AG04450 (cell line): Measurements from ENCODE around the gene ASCL2. TPM values are rescaled to one million over a fixed set of nuclear protein-coding genes. Genes with fewer than 3 reads are reported as not detected.

Source experiments
- CTCF ChIA-PET: fragments of 300-600, 350-600 bp; formaldehyde crosslinking; extraction: SDS; loops from one replicate; lab custom pipeline; 2022; ENCODE audit warnings: antibody characterized with exemption, inconsistent platforms; lab: Charles Lee
- POLR2A ChIA-PET: fragments of 350-600 bp; formaldehyde crosslinking; extraction: SDS; loops from one replicate; lab custom pipeline; 2021; ENCODE audit warnings: antibody characterized with exemption, inconsistent platforms; lab: Yijun Ruan, JAX
- DNase-seq: peaks from one replicate; pipeline ENCODE4 v3.0.0-alpha.2; 2011; ENCODE audit warnings: low read depth, low spot score
- H3K27ac ChIP-seq: one replicate; pipeline ENCODE4 v1.5.1; 2012; ENCODE audit warnings: low read depth, low read length, control low read depth
- H3K27me3 ChIP-seq: one replicate; pipeline ENCODE4 v1.6.0; 2012; ENCODE audit warnings: low read length; ENCODE audit not compliant: control insufficient read depth, insufficient read depth
- H3K4me3 ChIP-seq: 2 replicates; pipeline ENCODE4 v1.5.1; 2011; ENCODE audit warnings: mild to moderate bottlenecking, low read depth, low read length, control low read depth
- H3K9me3 ChIP-seq: 2 replicates; pipeline ENCODE4 v1.5.1; 2012; ENCODE audit warnings: low read length; ENCODE audit not compliant: control insufficient read depth, insufficient read depth
- CTCF ChIP-seq: IDR thresholded peaks from 2 replicates; pipeline ENCODE4 v1.5.1; 2011; ENCODE audit warnings: low read depth, low read length, control low read depth, inconsistent platforms
- polyA plus RNA-seq: library from polyadenylated mRNA; depleted of rRNA; stranded (reverse); fragments of >200 nt; gene quantifications from 2 replicates; pipeline ENCODE4 v1.2.3, GENCODE V29; 2011

ASCL2 gene
- polyA plus RNA-seq, 1 experiment: not detected

- Histone ChIP-seq H3K27ac (no peak overlapping the region), H3K9me3 (no peaks in the 10 kb centered on the region; the same call in 1 of the 2 replicates), H3K4me3 (no peak overlapping the region), H3K27me3 (peaks cover 31% of the 10 kb centered on the region)
- CTCF ChIA-PET: no interaction called here
- DNase-seq: no peak
- TF ChIP-seq CTCF: no peak
- POLR2A ChIA-PET: no interaction called here
These were observed 3.6 kb downstream of the ASCL2 start for GRCh38 chr11:2266586-2267305.

- Histone ChIP-seq H3K27ac (no peak overlapping the region), H3K4me3 (no peak overlapping the region), H3K27me3 (peaks cover 27% of the 10 kb centered on the region), H3K9me3 (no peaks in the 10 kb centered on the region; the same call in 1 of the 2 replicates)
- CTCF ChIA-PET: no interaction called here
- POLR2A ChIA-PET: no interaction called here
- no peak for DNase-seq
- no peak for TF ChIP-seq CTCF
These were observed 4.4 kb downstream of the ASCL2 start for GRCh38 chr11:2265854-2266585.

- no peak for TF ChIP-seq CTCF
- no peak overlapping the region for H3K27ac ChIP-seq
- DNase-seq: no peak
- H3K9me3 ChIP-seq: no peaks in the 10 kb centered on the region; the same call in 1 of the 2 replicates
- POLR2A ChIA-PET: no interaction called here
- H3K27me3 ChIP-seq: peaks cover 22% of the 10 kb centered on the region
- H3K4me3 ChIP-seq: no peak overlapping the region
- CTCF ChIA-PET: no interaction called here
These were observed 5.0 kb downstream of the ASCL2 start for GRCh38 chr11:2265396-2265795.

GRCh38 chr11:2264366-2265053, 5.9 kb downstream of the ASCL2 start:
- peaks cover 21% of the 10 kb centered on the region for H3K27me3 ChIP-seq

More at GRCh38 chr11:2264366-2265053, 5.9 kb downstream of the ASCL2 start:
- H3K9me3 ChIP-seq: no peaks in the 10 kb centered on the region; the same call in 1 of the 2 replicates
- ChIA-PET CTCF (no interaction called here), POLR2A (no interaction called here)
- H3K4me3 ChIP-seq: no peak overlapping the region
- no peak for TF ChIP-seq CTCF
- no peak overlapping the region for H3K27ac ChIP-seq
- DNase-seq: no peak
